H4 (cell line): ENCODE measurements around the gene MME. TPM values are rescaled to one million over a fixed set of nuclear protein-coding genes. Genes with fewer than 3 reads are reported as not detected.
A peak's percentile ranks its signal among the peaks of the same experiment; 100 is the strongest.

ENCODE experiments used
- DNase-seq: peaks from one replicate; pipeline ENCODE4 v3.0.0-alpha.2; 2015; ENCODE audit warnings: low spot score
- total RNA-seq: library from RNA; depleted of rRNA; stranded (reverse); fragments of >200 nt; shearing (Covaris generic); gene quantifications from 2 replicates; pipeline ENCODE4 v1.2.3, GENCODE V29; 2014

Gene MME
- total RNA-seq, 1 experiment from 2014 or later: 8.4 TPM

DNA sequence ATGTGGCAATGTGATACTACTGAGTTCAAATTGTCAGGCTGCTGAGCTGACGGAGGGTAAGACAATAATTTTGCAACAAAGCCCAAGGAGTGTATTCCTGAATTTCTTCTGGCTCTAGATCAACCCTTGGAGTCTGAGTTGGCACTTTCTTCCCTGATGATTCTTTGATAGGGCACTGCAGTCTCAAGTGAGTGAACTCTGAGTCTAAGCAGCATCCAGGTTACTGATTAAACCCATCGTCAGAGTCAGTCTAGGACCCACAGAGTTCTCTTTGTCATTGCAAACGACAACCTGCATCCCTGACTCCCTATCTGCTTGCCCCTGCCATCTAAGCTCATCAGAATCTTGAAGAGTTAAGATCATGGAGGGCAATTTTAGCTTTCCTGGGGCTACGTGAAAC lies 58.6 kb downstream of the MME start:
- no peak for DNase-seq

DNA sequence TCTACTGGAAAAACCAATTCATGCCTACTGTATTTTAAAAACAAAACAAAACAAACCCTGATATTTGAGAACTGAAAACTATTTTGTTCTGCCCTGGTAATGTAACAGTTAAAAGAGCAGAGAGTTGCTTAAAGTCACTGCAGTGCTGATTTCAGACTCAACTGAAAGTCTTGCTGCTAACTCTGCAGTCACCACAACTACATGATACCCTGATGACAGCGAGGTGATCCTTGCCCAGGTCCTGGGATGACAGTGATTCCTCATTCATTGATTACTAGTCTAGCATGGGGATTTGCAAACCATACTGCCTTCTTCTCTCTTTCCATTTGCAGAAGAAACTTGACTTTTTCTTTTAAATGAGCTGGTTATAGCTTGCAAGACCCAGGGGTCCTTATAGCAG lies 67.5 kb downstream of the MME start:
- DNase-seq: no peak

DNA sequence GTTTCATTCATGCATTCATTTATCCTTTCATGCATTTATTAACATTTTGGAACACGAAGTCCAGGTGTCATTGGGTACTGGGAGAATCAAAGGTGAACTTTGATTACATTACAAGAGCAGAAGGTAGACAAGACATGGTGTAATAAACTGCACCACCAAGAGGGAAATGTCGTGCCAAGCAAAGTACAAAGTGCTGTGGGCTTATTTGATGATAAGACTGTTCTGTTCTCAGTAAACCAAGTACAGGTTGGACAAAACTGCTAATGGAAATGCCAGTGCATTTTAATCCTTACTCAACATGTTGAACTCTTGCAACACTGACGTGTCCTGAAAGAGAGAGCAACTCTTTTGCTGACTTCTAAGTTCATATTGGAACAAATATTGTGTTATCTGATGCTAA lies 69.4 kb downstream of the MME start:
- no peak for DNase-seq

DNA sequence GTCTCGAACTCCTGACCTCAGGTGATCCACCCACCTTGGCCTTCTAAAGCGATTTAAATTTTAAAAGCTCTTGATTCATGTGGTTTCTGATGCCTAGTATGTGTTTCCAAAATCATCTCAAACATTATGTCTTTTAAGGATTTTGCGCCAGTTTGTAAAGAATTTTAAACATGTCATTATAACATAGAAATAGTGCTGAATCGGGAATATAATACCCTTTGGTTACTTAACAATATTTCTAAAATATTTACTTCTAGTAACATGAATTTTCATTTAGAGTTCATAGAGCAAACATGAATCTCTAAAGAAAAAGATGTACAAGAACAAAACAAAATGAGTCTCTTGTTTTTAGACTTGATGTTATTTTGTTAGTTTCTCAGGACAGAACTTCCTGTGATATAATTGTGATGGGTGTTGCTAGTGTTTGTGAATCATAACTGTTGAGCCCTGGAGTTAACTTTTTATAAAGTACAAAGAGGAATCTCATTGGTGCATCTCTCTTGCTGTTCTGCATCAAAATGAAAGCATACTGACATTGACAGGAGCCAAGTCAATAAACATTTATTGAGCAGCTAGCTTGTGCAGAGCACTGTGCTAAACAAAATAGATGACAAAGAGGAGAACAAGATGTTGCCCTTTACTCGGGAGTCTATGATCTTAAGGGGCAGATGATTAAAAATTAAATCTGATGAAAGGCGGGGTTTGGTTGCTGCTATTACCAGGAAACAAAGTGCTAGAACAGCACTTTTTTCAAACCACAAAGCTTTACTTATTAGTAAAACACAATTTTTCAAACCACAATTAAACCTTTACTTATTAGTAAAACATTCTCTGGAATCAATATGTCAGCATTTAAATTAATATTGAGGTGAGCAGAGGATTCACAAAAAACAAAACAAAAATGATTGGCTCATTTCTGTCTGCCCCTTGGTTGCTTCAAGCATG lies 73.4 kb downstream of the MME start:
- no peak for DNase-seq

DNA sequence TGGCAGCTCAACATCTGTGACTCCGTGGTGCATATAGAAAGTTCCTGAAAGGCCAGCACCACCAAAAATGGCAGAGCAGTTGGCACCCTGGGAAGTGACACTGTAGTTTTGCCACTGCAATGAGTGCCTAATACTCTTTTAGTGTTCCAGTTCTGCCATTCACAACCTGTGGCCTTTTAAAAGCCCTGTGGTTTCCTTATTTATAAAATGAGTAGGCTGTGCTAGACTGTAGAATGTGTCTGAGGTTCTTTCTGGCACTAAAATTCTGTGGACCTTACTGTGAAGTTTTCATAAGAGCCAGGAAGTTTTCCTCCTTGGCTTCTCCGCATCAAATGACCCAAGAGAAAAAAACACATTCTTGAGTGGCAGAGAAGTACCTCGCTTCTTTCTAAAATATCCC lies 74.1 kb downstream of the MME start:
- DNase-seq: peak; percentile 40

DNA sequence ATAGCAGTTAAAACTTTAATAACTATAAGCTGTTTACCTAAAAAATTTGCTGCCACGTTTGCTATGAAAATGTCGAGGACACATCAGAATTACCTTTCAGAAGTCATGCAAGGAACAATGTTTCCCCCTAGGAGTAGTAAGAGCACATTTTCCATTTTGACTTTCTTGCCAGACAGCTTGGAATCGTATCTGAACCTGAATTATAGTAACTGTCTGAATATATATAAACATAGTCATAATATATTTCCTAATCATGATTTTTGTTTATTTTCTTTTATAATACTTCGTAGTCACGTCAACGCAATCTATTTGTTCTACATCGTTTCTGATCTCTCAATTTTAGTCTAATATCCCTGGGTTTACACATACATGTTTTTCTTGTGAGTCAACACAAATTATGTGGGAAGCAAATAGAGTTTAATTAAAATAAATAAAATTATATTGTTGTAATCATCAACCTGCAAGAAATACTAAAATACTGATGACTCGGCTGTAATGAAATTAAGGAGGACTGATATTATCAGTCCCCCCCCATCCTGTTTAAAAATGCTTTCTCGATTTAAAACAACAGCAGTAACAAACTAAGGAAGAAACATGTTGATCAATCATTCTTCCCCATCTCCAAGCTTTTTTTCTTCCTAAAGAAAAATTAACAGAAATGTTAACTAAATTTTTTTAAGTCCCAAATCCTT lies 78.4 kb downstream of the MME start:
- DNase-seq: no peak

DNA sequence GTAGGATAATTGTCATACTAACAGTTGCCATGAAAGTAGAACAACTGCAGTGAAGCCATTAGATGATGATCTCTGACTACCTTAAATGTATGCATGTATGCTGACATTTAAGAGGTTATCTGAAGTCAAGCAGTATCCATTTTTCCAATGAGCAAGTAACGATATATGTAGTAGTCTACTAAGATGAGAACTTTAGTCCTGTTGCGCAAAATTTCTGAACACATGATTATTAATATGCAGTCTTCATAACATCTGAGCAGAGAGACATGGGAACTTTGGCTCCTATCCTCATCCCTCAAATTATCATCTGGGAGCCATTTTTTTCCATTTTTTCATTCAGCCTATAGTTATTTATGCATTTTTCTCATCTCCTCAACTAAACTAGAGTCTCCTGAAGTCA lies 79.2 kb downstream of the MME start:
- DNase-seq: no peak

DNA sequence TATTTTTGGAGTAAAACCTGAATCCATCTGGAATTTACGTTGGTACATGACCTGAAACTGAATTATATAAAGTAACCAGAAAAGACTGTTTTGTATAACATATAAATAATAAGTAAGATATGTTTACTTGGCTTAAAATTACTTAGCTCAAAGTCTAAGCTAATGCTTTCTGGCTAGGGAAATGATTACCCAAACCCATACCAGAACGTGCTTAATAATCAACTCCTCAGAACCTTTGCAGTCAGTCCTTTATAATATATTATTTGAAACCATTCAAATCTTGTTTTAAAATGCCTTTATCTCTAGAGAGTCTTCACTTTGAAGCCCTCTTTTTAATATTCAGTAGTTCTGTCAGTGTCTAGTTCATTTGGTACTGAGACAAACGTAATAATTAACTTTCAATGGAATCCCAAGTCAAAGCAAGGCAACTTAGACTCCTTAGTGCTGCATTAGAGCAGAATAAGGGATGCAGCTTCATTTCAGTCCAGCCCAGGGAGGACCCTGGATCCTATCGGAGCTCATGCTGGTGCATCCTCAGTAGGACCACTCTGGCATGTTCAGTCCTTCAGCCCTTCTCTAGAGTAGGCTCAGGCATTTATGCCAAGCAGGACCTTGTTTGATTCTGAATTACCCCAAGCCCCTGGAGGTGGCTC lies 81.6 kb downstream of the MME start:
- no peak for DNase-seq

DNA sequence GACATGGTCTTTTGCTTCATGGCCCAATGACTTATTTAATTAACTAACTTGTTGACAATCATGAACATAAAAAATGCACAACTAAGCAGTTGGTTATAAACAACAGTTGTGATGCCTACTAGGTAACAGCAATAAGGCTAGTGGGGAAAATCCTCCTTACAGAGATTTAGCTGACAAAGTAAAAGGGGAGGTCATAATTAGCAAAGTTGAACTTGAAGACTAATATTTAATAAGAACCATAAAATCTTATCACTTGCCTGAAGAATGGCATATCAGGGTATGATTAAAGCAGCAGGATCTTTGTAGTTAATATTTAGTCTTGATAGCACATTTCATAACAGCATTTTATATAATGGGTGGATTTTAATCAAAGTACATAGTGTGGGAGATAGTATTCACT lies 84.2 kb downstream of the MME start:
- DNase-seq: no peak

DNA sequence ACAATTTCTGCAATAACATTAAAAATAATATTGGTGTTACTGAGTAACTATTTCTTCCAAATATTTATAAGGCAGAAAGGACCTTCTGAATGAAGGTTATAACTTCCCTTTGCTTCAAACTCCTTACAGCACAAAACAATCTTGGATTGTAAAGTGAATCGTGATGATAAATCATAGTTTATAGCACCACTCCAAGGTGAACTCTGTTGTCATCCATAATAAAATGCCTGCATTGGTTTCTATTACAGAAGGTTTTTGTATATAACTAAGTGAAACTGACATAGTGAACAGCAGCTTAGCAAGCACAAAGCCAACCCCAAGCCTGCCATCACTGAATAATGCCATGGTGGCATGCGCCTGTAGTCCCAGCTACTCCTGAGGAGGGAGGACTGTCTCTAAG lies 86.3 kb downstream of the MME start:
- DNase-seq: no peak

DNA sequence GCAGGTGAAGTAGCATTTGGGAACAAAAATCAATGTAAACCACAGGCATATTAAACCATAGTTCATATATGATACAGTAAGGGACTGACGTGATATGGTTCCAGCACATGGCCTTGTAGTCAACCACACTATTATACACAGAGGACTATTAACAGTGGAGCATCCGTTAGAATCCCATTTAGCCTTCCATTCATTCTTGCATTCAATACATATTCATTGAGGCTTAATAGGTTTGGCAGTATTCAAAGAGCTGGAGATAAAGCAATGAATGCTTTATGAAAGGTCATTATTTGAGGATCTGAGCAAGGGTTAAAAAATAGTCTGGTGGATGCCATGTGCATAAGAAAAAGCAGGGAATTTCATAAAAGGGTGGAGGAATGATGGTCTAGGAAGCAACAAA lies 89.1 kb downstream of the MME start:
- no peak for DNase-seq

DNA sequence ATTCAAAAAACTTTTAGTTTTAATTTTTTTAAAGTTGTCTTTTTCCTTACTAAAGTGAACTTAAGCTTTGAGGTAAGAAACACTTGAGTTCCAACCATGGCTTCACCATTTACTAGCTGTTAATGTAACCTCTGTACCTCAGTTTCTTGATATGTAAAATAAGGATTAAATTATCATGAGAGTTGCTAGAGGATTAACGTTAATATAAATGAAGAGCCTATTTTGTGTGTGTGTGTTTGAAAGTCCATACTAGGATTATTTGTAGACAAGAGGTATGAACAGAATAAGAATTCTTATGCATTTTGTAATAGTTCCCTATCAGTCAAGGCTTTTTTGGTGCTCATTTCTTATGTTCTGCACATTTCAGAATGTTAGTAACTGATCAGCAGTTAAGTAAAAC lies 93.7 kb downstream of the MME start:
- DNase-seq: no peak

DNA sequence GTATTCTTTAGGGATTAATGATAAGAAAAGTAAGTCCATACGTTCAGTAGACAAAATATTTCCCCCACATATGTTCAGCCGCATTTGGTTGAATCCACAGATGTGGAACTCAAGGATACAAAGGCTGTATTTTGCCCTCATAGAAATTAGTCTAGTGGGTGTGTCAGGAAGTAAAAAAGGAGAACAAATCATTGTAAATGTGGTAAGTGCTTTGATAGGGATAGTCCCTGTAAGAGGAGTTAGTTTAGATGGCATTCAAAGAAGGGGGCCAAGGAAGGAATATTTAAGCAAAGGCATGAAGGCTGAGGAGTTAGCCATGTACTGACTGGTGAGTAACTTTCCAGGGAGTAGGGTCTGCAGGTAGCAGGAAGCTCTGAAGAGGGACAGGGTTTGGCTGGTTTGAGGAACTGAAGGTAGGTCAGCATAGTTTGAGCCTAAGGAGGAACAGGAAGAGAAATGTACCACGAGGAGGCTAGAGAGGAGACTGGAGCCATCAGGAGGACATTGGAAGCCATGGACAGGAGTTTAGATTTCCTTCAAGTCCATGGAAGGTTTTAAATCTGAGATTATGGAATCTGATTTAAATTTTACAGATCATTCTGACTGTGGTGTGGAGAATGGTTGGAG lies 98.8 kb downstream of the MME start:
- DNase-seq: no peak

DNA sequence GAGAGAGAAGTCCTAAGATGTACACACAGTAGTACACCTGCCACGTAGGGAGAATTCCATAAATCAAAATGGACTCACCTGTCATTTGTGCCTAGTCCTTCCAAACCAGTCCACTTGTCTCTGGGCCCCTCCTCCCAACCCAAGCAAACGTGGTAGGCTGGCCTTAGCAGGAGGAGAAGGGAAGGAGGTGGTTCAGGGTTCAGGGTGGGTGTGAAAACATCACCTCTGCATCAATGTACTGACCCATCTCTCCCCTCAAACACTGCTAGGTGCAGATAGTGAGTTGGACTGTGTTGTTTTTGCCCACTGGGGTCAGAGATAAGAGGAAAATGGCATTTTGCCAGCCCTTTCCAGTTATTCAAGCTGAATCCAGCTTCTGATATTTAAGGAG lies 99.3 kb downstream of the MME start:
- no peak for DNase-seq

DNA sequence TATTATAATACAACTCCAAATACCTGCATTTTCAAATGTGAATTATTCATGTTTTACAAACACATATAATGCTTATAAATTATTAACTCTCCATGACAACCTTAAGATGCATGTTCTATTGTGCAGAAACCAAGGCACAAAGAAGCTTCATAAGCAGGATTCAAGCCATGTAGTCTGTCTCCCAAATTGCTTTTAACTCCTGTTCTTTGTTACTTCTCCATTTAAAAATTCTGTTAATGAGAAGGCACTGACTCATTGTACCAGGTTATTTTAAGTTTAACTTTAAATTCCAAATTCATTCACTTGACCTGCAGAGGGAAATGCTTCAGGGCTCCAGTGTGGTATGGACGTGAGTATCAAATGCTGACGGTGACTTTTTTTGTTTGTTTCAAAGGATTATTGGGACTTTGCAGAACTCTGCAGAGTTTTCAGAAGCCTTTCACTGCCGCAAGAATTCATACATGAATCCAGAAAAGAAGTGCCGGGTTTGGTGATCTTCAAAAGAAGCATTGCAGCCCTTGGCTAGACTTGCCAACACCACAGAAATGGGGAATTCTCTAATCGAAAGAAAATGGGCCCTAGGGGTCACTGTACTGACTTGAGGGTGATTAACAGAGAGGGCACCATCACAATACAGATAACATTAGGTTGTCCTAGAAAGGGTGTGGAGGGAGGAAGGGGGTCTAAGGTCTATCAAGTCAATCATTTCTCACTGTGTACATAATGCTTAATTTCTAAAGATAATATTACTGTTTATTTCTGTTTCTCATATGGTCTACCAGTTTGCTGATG lies 100.0 kb downstream of the MME start:
- DNase-seq: no peak

DNA sequence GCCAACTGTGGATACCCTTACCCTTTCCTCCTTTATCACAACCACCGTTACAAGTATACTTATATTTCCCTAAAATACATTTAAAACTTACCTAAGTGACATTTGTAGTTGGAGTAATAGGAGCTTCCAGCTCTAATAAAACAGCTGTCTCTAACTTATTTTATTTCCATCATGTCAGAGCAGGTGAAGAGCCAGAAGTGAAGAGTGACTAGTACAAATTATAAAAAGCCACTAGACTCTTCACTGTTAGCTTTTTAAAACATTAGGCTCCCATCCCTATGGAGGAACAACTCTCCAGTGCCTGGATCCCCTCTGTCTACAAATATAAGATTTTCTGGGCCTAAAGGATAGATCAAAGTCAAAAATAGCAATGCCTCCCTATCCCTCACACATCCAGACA lies 102.3 kb downstream of the MME start:
- no peak for DNase-seq

DNA sequence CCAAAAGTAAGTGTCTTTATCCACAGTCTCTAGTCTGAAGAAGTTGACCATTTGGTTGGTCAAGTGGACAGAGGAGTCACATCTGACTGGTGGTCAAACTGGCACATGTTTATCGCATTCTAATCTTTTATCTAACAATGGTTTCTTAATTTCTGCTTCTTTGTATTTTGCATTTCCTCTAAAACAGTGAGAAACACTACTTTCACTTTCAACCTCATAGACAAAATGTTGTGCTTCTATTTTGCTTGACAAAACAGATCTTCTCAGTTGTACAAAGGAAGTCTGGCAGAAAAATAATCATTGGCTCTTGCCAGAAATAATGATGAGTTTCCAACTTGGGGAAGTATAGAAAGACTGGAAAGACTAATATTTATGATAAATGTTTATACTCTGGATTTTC lies 103.9 kb downstream of the MME start:
- no peak for DNase-seq

DNA sequence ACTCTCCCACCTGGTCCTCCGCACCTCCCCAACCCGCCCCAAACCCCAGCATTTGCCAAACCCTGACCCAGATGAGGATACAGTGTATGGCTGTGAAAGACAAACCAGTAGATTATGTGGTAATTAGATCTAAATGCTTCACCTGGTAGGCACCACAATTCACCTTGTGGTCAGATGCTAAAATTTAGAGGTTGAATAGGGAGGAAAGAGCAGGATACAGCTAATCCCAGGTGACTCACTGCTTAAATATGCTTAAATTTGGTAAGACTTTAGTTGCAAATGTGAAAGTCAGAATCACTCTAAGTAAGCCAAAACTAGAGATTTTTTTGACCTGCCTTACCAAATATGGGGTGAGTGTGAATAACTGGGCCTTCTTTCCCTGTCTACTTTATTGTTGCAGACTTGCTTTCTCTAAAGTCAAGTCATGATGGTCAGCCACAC lies 105.5 kb downstream of the MME start:
- DNase-seq: peak; percentile 29

DNA sequence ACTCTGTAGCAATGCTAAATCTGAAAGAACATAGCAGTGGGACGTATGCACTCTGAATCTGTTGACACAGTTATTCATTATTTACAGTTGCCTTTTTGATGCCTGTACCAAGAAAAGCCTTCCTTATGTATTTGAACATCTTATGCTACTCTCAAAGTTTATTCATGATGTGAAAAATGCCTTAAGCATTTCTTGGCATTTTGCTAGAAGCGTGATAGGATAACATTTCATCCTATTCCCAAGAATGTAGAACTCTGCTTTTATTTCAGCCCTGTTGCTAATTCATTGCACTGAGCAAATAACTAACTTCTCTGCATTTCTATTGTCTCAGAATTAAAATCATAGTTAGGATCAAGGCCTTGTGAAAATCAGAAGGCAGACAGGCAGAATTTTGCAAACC lies 107.9 kb downstream of the MME start:
- no peak for DNase-seq

DNA sequence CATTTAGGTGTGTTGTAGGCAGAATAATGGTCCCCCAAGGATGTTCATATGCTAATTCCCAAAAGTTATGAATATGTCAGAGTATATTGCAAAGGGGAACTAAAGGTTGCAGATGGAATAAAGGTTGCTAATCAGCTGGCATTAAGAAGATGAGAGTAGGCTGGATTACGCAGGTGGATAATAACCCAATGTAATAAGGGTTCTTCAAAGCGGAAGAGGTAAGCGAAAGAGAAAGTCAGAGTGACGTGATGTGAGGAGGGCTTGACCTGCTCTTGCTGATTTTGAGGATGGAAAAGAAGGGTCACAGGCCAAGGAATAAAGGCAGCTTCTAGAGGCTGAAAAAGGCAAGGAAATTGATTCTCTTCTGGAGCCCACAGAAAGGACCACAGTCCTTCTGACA lies 109.4 kb downstream of the MME start:
- DNase-seq: no peak

DNA sequence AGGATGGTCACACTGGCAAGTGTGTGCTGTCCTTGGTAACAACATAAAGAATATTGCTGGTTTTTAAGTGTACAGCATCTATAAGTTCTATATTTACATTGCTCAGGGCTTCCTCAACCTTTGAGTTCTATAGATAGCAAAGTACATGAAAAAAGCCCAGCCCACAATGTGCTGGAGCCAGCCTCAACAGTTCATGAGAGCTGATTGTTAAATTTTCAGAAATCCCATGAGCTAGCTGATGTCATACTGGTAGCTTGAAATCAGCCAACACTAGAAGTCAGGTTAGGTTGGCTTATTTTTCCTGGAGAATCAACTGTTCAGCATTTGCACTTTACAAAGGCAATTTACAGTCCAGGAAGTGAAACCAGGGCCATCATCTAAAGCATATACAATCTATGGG lies 110.6 kb downstream of the MME start:
- no peak for DNase-seq
